Smooth muscle cell (in vitro differentiated cells): ENCODE results near the gene FAIM2. TPM values are rescaled to one million over a fixed set of nuclear protein-coding genes. Genes with fewer than 3 reads are reported as not detected.
A peak's percentile ranks its signal among the peaks of the same experiment; 100 is the strongest.

Experiments
- DNase-seq: peaks from one replicate; lab custom pipeline; 2025; ENCODE audit not compliant: unreplicated experiment; lab: John Stamatoyannopoulos, UW
- H2AFZ ChIP-seq: fragments of 200-600 bp; sonication (generic); 2 replicates; pipeline ENCODE4 v1.6.0; 2016; ENCODE audit warnings: antibody characterized with exemption, low read depth, mild to moderate bottlenecking
- H3F3A ChIP-seq: fragments of 200-600 bp; sonication (generic); 2 replicates; pipeline ENCODE4 v1.6.0; 2017; ENCODE audit warnings: antibody characterized with exemption, low read depth
- H3K27ac ChIP-seq: fragments of 200-600 bp; sonication (generic); 2 replicates; pipeline ENCODE4 v1.5.1; 2016; ENCODE audit warnings: low read depth, mild to moderate bottlenecking
- H3K27me3 ChIP-seq: fragments of 200-600 bp; sonication (generic); 2 replicates; pipeline ENCODE4 v1.6.1; 2016; ENCODE audit warnings: low read depth, mild to moderate bottlenecking
- H3K36me3 ChIP-seq: fragments of 200-600 bp; sonication (generic); 2 replicates; pipeline ENCODE4 v1.5.1; 2016; ENCODE audit warnings: low read depth
- H3K4me1 ChIP-seq: fragments of 200-600 bp; sonication (generic); 2 replicates; pipeline ENCODE4 v1.5.1; 2016; ENCODE audit warnings: low read depth
- H3K4me2 ChIP-seq: fragments of 200-600 bp; sonication (generic); 2 replicates; pipeline ENCODE4 v1.6.0; 2016; ENCODE audit warnings: mild to moderate bottlenecking
- H3K4me3 ChIP-seq: fragments of 200-600 bp; sonication (generic); 2 replicates; pipeline ENCODE4 v1.5.1; 2016; ENCODE audit warnings: mild to moderate bottlenecking
- H3K79me2 ChIP-seq: fragments of 200-600 bp; sonication (generic); 2 replicates; pipeline ENCODE4 v1.6.0; 2016; ENCODE audit warnings: low read depth, mild to moderate bottlenecking
- H3K9ac ChIP-seq: fragments of 200-600 bp; sonication (generic); 2 replicates; pipeline ENCODE4 v1.6.0; 2016; ENCODE audit warnings: low read depth
- H3K9me3 ChIP-seq: fragments of 200-600 bp; sonication (generic); replicated peaks from 2 replicates; pipeline ENCODE4 v1.5.1; 2016; ENCODE audit warnings: low read depth
- H4K20me1 ChIP-seq: fragments of 200-600 bp; sonication (generic); 2 replicates; pipeline ENCODE4 v1.6.0; 2016; ENCODE audit warnings: low read depth
- CTCF ChIP-seq: fragments of 200-600 bp; sonication (generic); IDR thresholded peaks from 2 replicates; pipeline ENCODE4 v1.5.1; 2017; ENCODE audit warnings: borderline replicate concordance, mild to moderate bottlenecking, antibody characterized with exemption; ENCODE audit not compliant: insufficient read depth, poor library complexity, severe bottlenecking
- WGBS: methylation state at CpG from one replicate; pipeline ENCODE4 v1.1.7; 2016; ENCODE audit warnings: low lambda C conversion rate; 5-methylcytosine and 5-hydroxymethylcytosine counted together
- polyA plus RNA-seq: library from polyadenylated mRNA; unstranded; fragments of >200 nt; fragmentation: Nextera tagmentation; extraction: Ambion mirVana; gene quantifications from 2 replicates; pipeline ENCODE4 v1.2.1, GENCODE V29; 2016
- total RNA-seq: library from RNA; depleted of rRNA; stranded (reverse); fragments of >200 nt; gene quantifications from 2 replicates; pipeline ENCODE4 v1.2.3, GENCODE V29; 2014

Gene FAIM2
- total and polyA plus RNA-seq, 2 experiments from 2014 or later: 0.67 to 1.2 TPM

DNA sequence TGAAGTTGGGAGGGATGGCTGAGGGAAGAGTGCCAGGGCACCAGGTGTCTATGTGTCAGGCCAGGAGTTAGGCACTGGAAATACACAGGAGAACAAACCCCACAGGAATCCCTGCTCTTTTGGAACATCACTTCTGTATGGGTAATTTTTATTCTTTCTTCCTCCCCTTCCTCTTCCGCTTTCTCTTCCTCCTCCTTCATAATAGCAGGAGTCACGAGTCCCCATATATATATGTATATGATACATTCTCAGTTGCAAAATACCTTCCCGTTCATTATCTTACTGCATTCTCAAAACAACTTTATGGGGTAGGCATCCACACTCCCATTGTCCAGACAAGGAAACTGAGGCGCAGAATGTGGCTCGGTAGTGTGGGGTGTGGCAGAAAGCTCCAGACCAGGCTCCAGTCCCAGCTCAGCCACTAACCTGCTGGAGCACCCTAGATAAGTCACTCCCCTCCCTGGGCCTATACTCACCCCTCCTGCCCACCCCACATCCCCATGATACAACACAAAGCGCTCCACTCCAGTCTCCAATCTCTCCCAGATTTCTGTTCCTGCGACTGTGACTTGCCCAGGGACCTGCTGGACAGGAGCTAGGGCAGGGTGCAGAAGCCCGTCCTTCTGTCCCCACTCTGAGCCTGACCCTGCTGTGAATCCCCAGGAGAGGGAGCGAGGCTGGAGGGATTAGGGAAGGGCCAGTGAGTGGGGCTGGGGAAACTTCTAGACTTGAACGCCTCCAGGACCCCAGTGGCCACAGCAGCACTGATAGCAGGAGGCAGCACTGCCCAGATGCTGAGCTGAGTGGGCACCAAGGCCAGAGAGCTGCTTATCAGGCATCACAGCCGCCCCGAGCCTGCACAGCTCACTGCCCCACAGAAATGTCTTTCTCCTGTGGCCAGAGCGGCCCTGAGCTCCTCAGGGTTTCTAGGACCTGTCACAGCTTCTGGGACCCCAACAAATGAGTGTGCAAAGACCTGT is 45.5 kb upstream of the FAIM2 start:
- no peaks in the 10 kb centered on the region for H3K36me3 ChIP-seq
- H3K27ac ChIP-seq: no peak overlapping the region
- H2AFZ ChIP-seq: no peak overlapping the region
- H3K4me1 ChIP-seq: peaks cover 4% of the 10 kb centered on the region
- no peak overlapping the region for H3K4me2 ChIP-seq
- no peak overlapping the region for H3K4me3 ChIP-seq
- H4K20me1 ChIP-seq: no peaks in the 10 kb centered on the region
- WGBS: 81% methylated on average over 13 of the region's 13 CpGs
- DNase-seq: no peak
- no peaks in the 10 kb centered on the region for H3K79me2 ChIP-seq
- no peak for TF ChIP-seq CTCF
- H3K9me3 ChIP-seq: no peaks in the 10 kb centered on the region
- no peak overlapping the region for H3K9ac ChIP-seq
- peaks cover 8% of the 10 kb centered on the region for H3K27me3 ChIP-seq
- no peaks in the 10 kb centered on the region for H3F3A ChIP-seq

DNA sequence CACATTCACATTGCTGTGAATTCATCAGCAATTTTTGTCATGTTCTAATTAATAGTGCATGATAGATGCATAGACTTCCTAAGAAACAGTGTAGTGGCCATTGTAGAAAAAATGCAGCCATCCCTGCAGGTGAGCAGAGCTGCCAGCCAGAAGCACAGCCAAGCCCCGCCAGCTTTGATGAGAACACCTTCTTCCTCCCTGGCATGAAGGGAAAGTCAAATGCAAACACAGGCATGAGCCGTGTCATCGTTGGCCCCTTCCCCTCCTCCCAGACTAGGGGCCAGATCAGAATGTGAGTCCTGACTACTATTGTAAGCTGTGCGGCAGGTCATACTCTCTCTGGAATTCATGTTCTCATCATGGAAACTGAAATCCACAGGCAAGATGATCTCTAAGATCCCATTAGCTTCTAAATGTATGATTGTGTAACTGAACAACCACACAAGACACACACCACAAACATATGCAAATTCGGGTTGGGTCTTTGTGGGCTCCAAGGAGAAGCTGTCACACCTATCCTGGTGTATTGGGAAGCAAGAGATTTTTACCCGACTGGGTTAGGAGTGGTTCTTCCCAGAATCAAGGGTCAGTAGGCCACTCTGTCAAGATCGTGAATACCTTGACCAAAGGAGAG is 44.0 kb upstream of the FAIM2 start:
- Histone ChIP-seq H3K4me3 (no peak overlapping the region), H3K27ac (no peak overlapping the region), H3K27me3 (no peaks in the 10 kb centered on the region), H3K36me3 (no peaks in the 10 kb centered on the region), H4K20me1 (no peaks in the 10 kb centered on the region), H3F3A (no peaks in the 10 kb centered on the region), H3K4me1 (peaks cover 4% of the 10 kb centered on the region), H3K79me2 (no peaks in the 10 kb centered on the region), H3K9ac (no peak overlapping the region), H3K9me3 (no peaks in the 10 kb centered on the region), H2AFZ (no peak overlapping the region), H3K4me2 (no peak overlapping the region)
- no peak for DNase-seq
- no peak for TF ChIP-seq CTCF
- WGBS: 86% methylated on average over 7 of the region's 7 CpGs

GRCh38 chr12:49946497-49946896 is 42.8 kb upstream of the FAIM2 start:
- Histone ChIP-seq H3K27me3 (no peaks in the 10 kb centered on the region), H3K9ac (no peak overlapping the region), H3K36me3 (no peaks in the 10 kb centered on the region), H3K9me3 (no peaks in the 10 kb centered on the region), H3F3A (no peaks in the 10 kb centered on the region), H3K4me3 (no peak overlapping the region), H3K4me1 (peaks cover 4% of the 10 kb centered on the region), H3K79me2 (no peaks in the 10 kb centered on the region), H4K20me1 (no peaks in the 10 kb centered on the region), H2AFZ (peak overlapping the region; percentile 96), H3K4me2 (no peak overlapping the region), H3K27ac (no peak overlapping the region)
- no peak for TF ChIP-seq CTCF
- DNase-seq: no peak
- 78% methylated on average over 3 of the region's 3 CpGs for WGBS
